ENCODE data around the gene SOD1.

The SOD1 gene

GRCh38 chr21:31698461-31698860 lies 39.0 kb downstream of the SOD1 start:
- Histone ChIP-seq H3K27ac (ENCODE audit: low read depth in 2 of 2, low read length in 2 of 2) (no peak overlapping the region), H3K4me3 (ENCODE audit: low read length in 2 of 2) (no peak overlapping the region), H3K4me1 (ENCODE audit: control insufficient read depth in 2 of 2, insufficient read depth in 2 of 2, low read length in 2 of 2) (no peaks in the 10 kb centered on the region), H3K9me3 (ENCODE audit: control insufficient read depth in 2 of 2, low read length in 2 of 2) (no peaks in the 10 kb centered on the region), H3K27me3 (ENCODE audit: control insufficient read depth in 2 of 2, insufficient read depth in 2 of 2, low read length in 2 of 2) (no peaks in the 10 kb centered on the region), H3K36me3 (ENCODE audit: control insufficient read depth in 2 of 2, insufficient read depth in 2 of 2, low read length in 2 of 2) (peaks cover 48 to 64% of the 10 kb centered on the region in 2 donors), H3K9ac (ENCODE audit: low read depth in 1 of 2, low read length in 2 of 2) (no peak overlapping the region)

GRCh38 chr21:31700040-31700439 lies 40.5 kb downstream of the SOD1 start:
- Histone ChIP-seq H3K27me3 (ENCODE audit: control insufficient read depth in 2 of 2, insufficient read depth in 2 of 2, low read length in 2 of 2) (no peaks in the 10 kb centered on the region), H3K9ac (ENCODE audit: low read depth in 1 of 2, low read length in 2 of 2) (no peak overlapping the region), H3K27ac (ENCODE audit: low read depth in 2 of 2, low read length in 2 of 2) (no peak overlapping the region), H3K9me3 (ENCODE audit: control insufficient read depth in 2 of 2, low read length in 2 of 2) (no peaks in the 10 kb centered on the region), H3K4me1 (ENCODE audit: control insufficient read depth in 2 of 2, insufficient read depth in 2 of 2, low read length in 2 of 2) (no peaks in the 10 kb centered on the region), H3K36me3 (ENCODE audit: control insufficient read depth in 2 of 2, insufficient read depth in 2 of 2, low read length in 2 of 2) (peaks cover 35 to 54% of the 10 kb centered on the region in 2 donors), H3K4me3 (ENCODE audit: low read length in 2 of 2) (no peak overlapping the region)

- H3K36me3 ChIP-seq (ENCODE audit: control insufficient read depth in 2 of 2, insufficient read depth in 2 of 2, low read length in 2 of 2): peaks cover 4 to 7% of the 10 kb centered on the region in 2 donors
- H3K27ac ChIP-seq (ENCODE audit: low read depth in 2 of 2, low read length in 2 of 2): no peak overlapping the region
- H3K9me3 ChIP-seq (ENCODE audit: control insufficient read depth in 2 of 2, low read length in 2 of 2): no peaks in the 10 kb centered on the region
- H3K9ac ChIP-seq (ENCODE audit: low read depth in 1 of 2, low read length in 2 of 2): no peak overlapping the region
- H3K27me3 ChIP-seq (ENCODE audit: control insufficient read depth in 2 of 2, insufficient read depth in 2 of 2, low read length in 2 of 2): no peaks in the 10 kb centered on the region
- H3K4me3 ChIP-seq (ENCODE audit: low read length in 2 of 2): no peak overlapping the region
- no peaks in the 10 kb centered on the region for H3K4me1 ChIP-seq (ENCODE audit: control insufficient read depth in 2 of 2, insufficient read depth in 2 of 2, low read length in 2 of 2)
Measured at GRCh38 chr21:31706562-31706961, 47.1 kb downstream of the SOD1 start.

- H3K9ac ChIP-seq (ENCODE audit: low read depth in 1 of 2, low read length in 2 of 2): no peak overlapping the region
- H3K9me3 ChIP-seq (ENCODE audit: control insufficient read depth in 2 of 2, low read length in 2 of 2): no peaks in the 10 kb centered on the region
- H3K27me3 ChIP-seq (ENCODE audit: control insufficient read depth in 2 of 2, insufficient read depth in 2 of 2, low read length in 2 of 2): no peaks in the 10 kb centered on the region
- H3K27ac ChIP-seq (ENCODE audit: low read depth in 2 of 2, low read length in 2 of 2): no peak overlapping the region
- H3K36me3 ChIP-seq (ENCODE audit: control insufficient read depth in 2 of 2, insufficient read depth in 2 of 2, low read length in 2 of 2): no peaks in the 10 kb centered on the region
- no peak overlapping the region for H3K4me3 ChIP-seq (ENCODE audit: low read length in 2 of 2)
- no peaks in the 10 kb centered on the region for H3K4me1 ChIP-seq (ENCODE audit: control insufficient read depth in 2 of 2, insufficient read depth in 2 of 2, low read length in 2 of 2)
Measured at GRCh38 chr21:31707499-31707898, 48.0 kb downstream of the SOD1 start.

GRCh38 chr21:31708541-31708940 lies 49.0 kb downstream of the SOD1 start:
- no peaks in the 10 kb centered on the region for H3K4me1 ChIP-seq (ENCODE audit: control insufficient read depth in 2 of 2, insufficient read depth in 2 of 2, low read length in 2 of 2)
- no peak overlapping the region for H3K27ac ChIP-seq (ENCODE audit: low read depth in 2 of 2, low read length in 2 of 2)

GRCh38 chr21:31710586-31710985 lies 51.1 kb downstream of the SOD1 start:
- Histone ChIP-seq H3K36me3 (ENCODE audit: control insufficient read depth in 2 of 2, insufficient read depth in 2 of 2, low read length in 2 of 2) (no peaks in the 10 kb centered on the region), H3K9ac (ENCODE audit: low read depth in 1 of 2, low read length in 2 of 2) (no peak overlapping the region), H3K4me3 (ENCODE audit: low read length in 2 of 2) (no peak overlapping the region), H3K27ac (ENCODE audit: low read depth in 2 of 2, low read length in 2 of 2) (no peak overlapping the region), H3K4me1 (ENCODE audit: control insufficient read depth in 2 of 2, insufficient read depth in 2 of 2, low read length in 2 of 2) (no peaks in the 10 kb centered on the region), H3K9me3 (ENCODE audit: control insufficient read depth in 2 of 2, low read length in 2 of 2) (no peaks in the 10 kb centered on the region), H3K27me3 (ENCODE audit: control insufficient read depth in 2 of 2, insufficient read depth in 2 of 2, low read length in 2 of 2) (no peaks in the 10 kb centered on the region)

More at GRCh38 chr21:31708541-31708940, 49.0 kb downstream of the SOD1 start:
- Histone ChIP-seq H3K36me3 (ENCODE audit: control insufficient read depth in 2 of 2, insufficient read depth in 2 of 2, low read length in 2 of 2) (no peaks in the 10 kb centered on the region), H3K9me3 (ENCODE audit: control insufficient read depth in 2 of 2, low read length in 2 of 2) (no peaks in the 10 kb centered on the region), H3K4me3 (ENCODE audit: low read length in 2 of 2) (no peak overlapping the region), H3K27me3 (ENCODE audit: control insufficient read depth in 2 of 2, insufficient read depth in 2 of 2, low read length in 2 of 2) (no peaks in the 10 kb centered on the region), H3K9ac (ENCODE audit: low read depth in 1 of 2, low read length in 2 of 2) (no peak overlapping the region)

- no peaks in the 10 kb centered on the region for H3K4me1 ChIP-seq (ENCODE audit: control insufficient read depth in 2 of 2, insufficient read depth in 2 of 2, low read length in 2 of 2)
- no peaks in the 10 kb centered on the region for H3K9me3 ChIP-seq (ENCODE audit: control insufficient read depth in 2 of 2, low read length in 2 of 2)
Measured at GRCh38 chr21:31711326-31711725, 51.8 kb downstream of the SOD1 start.

GRCh38 chr21:31711745-31712285 lies 52.3 kb downstream of the SOD1 start:
- no peak overlapping the region for H3K27ac ChIP-seq (ENCODE audit: low read depth in 2 of 2, low read length in 2 of 2)
- H3K9me3 ChIP-seq (ENCODE audit: control insufficient read depth in 2 of 2, low read length in 2 of 2): no peaks in the 10 kb centered on the region
- no peak overlapping the region for H3K9ac ChIP-seq (ENCODE audit: low read depth in 1 of 2, low read length in 2 of 2)
- H3K27me3 ChIP-seq (ENCODE audit: control insufficient read depth in 2 of 2, insufficient read depth in 2 of 2, low read length in 2 of 2): no peaks in the 10 kb centered on the region
- no peaks in the 10 kb centered on the region for H3K36me3 ChIP-seq (ENCODE audit: control insufficient read depth in 2 of 2, insufficient read depth in 2 of 2, low read length in 2 of 2)
- H3K4me1 ChIP-seq (ENCODE audit: control insufficient read depth in 2 of 2, insufficient read depth in 2 of 2, low read length in 2 of 2): no peaks in the 10 kb centered on the region
- H3K4me3 ChIP-seq (ENCODE audit: low read length in 2 of 2): no peak overlapping the region

More at GRCh38 chr21:31711326-31711725, 51.8 kb downstream of the SOD1 start:
- H3K4me3 ChIP-seq (ENCODE audit: low read length in 2 of 2): no peak overlapping the region
- no peak overlapping the region for H3K9ac ChIP-seq (ENCODE audit: low read depth in 1 of 2, low read length in 2 of 2)
- no peaks in the 10 kb centered on the region for H3K27me3 ChIP-seq (ENCODE audit: control insufficient read depth in 2 of 2, insufficient read depth in 2 of 2, low read length in 2 of 2)
- H3K36me3 ChIP-seq (ENCODE audit: control insufficient read depth in 2 of 2, insufficient read depth in 2 of 2, low read length in 2 of 2): no peaks in the 10 kb centered on the region
- H3K27ac ChIP-seq (ENCODE audit: low read depth in 2 of 2, low read length in 2 of 2): no peak overlapping the region

GRCh38 chr21:31713115-31713514 lies 53.6 kb downstream of the SOD1 start:
- H3K4me1 ChIP-seq (ENCODE audit: control insufficient read depth in 2 of 2, insufficient read depth in 2 of 2, low read length in 2 of 2): no peaks in the 10 kb centered on the region

GRCh38 chr21:31713973-31714740 lies 54.7 kb downstream of the SOD1 start:
- H3K9me3 ChIP-seq (ENCODE audit: control insufficient read depth in 2 of 2, low read length in 2 of 2): no peaks in the 10 kb centered on the region
- H3K4me3 ChIP-seq (ENCODE audit: low read length in 2 of 2): no peak overlapping the region
- H3K27ac ChIP-seq (ENCODE audit: low read depth in 2 of 2, low read length in 2 of 2): no peak overlapping the region
- no peaks in the 10 kb centered on the region for H3K36me3 ChIP-seq (ENCODE audit: control insufficient read depth in 2 of 2, insufficient read depth in 2 of 2, low read length in 2 of 2)
- H3K4me1 ChIP-seq (ENCODE audit: control insufficient read depth in 2 of 2, insufficient read depth in 2 of 2, low read length in 2 of 2): no peaks in the 10 kb centered on the region
- no peaks in the 10 kb centered on the region for H3K27me3 ChIP-seq (ENCODE audit: control insufficient read depth in 2 of 2, insufficient read depth in 2 of 2, low read length in 2 of 2)
- no peak overlapping the region for H3K9ac ChIP-seq (ENCODE audit: low read depth in 1 of 2, low read length in 2 of 2)

More at GRCh38 chr21:31713115-31713514, 53.6 kb downstream of the SOD1 start:
- Histone ChIP-seq H3K9ac (ENCODE audit: low read depth in 1 of 2, low read length in 2 of 2) (no peak overlapping the region), H3K36me3 (ENCODE audit: control insufficient read depth in 2 of 2, insufficient read depth in 2 of 2, low read length in 2 of 2) (no peaks in the 10 kb centered on the region), H3K27ac (ENCODE audit: low read depth in 2 of 2, low read length in 2 of 2) (no peak overlapping the region), H3K27me3 (ENCODE audit: control insufficient read depth in 2 of 2, insufficient read depth in 2 of 2, low read length in 2 of 2) (no peaks in the 10 kb centered on the region), H3K4me3 (ENCODE audit: low read length in 2 of 2) (no peak overlapping the region), H3K9me3 (ENCODE audit: control insufficient read depth in 2 of 2, low read length in 2 of 2) (no peaks in the 10 kb centered on the region)
